ENCODE results near the gene LAG3. TPM values are rescaled to one million over a fixed set of nuclear protein-coding genes. Genes with fewer than 3 reads are reported as not detected.

LAG3 gene
- polyA plus RNA-seq, 1 of the 3 experiments (the other 2 are of a cell fraction): 0.72 TPM

DNA sequence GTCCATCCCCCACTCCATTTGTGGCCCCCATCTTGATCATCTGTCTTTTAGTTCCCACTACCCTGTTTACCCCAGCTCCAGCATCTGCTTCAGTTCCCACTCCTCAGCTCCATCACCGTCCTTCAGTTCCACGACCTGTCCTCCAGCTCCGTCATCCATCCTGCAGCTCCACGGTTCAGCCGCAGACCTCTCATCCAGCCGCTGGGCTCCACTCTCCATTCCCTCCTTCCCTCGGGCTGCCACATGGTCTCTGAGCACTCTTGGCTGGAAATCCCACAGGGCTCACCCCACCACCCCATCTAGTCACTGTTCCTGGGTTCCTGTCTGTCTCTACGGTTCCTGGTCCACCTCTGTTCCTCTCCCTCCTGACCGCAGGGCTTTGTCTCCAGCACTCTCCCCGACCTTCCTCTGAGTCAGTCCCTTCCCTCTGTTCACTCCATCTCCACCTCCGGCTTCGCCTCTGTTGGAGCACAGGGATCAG, 52.6 kb downstream of the LAG3 start:
- Histone ChIP-seq H3K9ac (no peak overlapping the region), H2AFZ (ENCODE audit: low read depth) (no peak overlapping the region), H3K27me3 (ENCODE audit: insufficient read depth) (no peaks in the 10 kb centered on the region), H3K27ac (ENCODE audit: low read depth in 2 of 2, low read length in 1 of 2) (no peak overlapping the region; a peak in 1 of 4 replicates), H4K20me1 (ENCODE audit: insufficient read depth) (no peaks in the 10 kb centered on the region), H3K79me2 (ENCODE audit: insufficient read depth) (peaks cover 19% of the 10 kb centered on the region), H3F3A (replicated peaks; ENCODE audit: insufficient read depth) (peaks cover 8% of the 10 kb centered on the region), H3K9me3 (no peaks in the 10 kb centered on the region), H3K4me3 (ENCODE audit: low read depth in 2 of 2, low read length in 1 of 2) (0 out of 4 replicates have a peak overlapping the region, but pooled peaks of 1 of the 2 experiments have one; percentile 50), H3K4me2 (peak overlapping the region; percentile 58; the same call in 1 of the 2 replicates), H3K36me3 (replicated peaks in 1 of 2; ENCODE audit: control insufficient read depth in 1 of 2, insufficient read depth in 2 of 2, low read length in 1 of 2) (no peaks in the 10 kb centered on the region), H3K9me2 (no peaks in the 10 kb centered on the region), H3K4me1 (ENCODE audit: control insufficient read depth in 1 of 2, insufficient read depth in 2 of 2, low read depth in 1 of 2, low read length in 1 of 2) (peaks cover 24 to 61% of the 10 kb centered on the region in 2 experiments; a peak in 3 of 4 replicates)
- CTCF ChIA-PET: interaction anchor here (0.9 to 14.1 kb wide), 30 partner anchors 8 to 211 kb away, joined by 3 to 246 read pairs (median 8); partner anchors contain the start of genes CD4, CDCA3, GNB3 and LAG3
- 89% methylated on average over 12 of the region's 12 CpGs for WGBS (ENCODE audit: low lambda C conversion rate)
- POLR2A ChIA-PET: interaction anchor here (1.5 to 7.0 kb wide), 2 partner anchors 27 to 71 kb away, joined by 4 to 46 read pairs; partner anchors contain the start of genes CDCA3, MLF2 and USP5
- DNase-seq: no peak
- TF ChIP-seq JUND (IDR thresholded peaks at IDR 0.05) (no peak), MAX (IDR thresholded peaks at IDR 0.05; ENCODE audit: low read depth) (no peak), IRF3 (IDR thresholded peaks at IDR 0.05; ENCODE audit: low read depth, low read length) (no peak), TAF1 (IDR thresholded peaks at IDR 0.05; ENCODE audit: borderline replicate concordance, low read depth, low read length) (no peak), TCF12 (IDR thresholded peaks at IDR 0.05) (no peak), NRF1 (IDR thresholded peaks at IDR 0.05; ENCODE audit: low read depth, low read length) (no peak), RCOR1 (IDR thresholded peaks at IDR 0.05; ENCODE audit: low read length) (no peak), NFIC (IDR thresholded peaks at IDR 0.05; ENCODE audit: borderline replicate concordance) (no peak), TEAD4 (IDR thresholded peaks at IDR 0.05; ENCODE audit: borderline replicate concordance, insufficient read depth) (no peak), SMC3 (IDR thresholded peaks at IDR 0.05; ENCODE audit: low read depth, low read length) (no peak), ELF1 (IDR thresholded peaks at IDR 0.05) (no peak), RFX5 (IDR thresholded peaks at IDR 0.05; ENCODE audit: low read length) (no peak)

DNA sequence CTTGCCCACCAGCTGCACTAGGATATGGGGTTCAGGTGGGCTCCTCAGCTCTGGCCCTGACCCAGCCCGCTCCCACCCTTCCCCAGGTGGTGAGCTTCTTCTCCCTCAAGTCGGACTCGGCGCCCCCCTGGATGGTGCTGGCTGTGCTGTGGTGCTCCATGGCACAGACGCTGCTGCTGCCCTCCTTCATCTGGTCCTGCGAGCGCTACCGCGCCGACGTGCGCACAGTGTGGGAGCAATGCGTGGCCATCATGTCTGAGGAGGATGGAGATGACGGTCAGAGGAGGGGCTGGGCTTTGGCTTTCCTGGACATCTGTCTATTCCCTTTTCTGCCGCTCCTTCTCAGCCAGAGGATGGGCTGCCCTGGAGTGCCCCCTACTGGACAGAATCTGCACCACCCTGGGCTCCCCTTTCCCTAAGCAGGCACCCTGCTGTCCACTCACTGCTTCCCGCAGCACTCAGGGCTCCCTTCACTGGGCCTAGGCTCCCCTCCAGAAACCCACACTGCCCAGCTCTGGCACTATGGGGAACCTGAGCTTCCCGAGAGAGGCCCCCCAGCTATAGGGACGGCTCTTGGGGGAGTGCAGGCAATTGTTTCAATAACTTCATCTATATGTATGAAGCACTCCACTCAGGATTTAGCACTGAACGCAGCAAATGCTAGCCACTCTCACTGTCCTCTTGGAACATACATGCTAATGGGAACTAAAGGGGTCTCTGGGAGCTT, 53.2 kb downstream of the LAG3 start:
- peaks cover 25% of the 10 kb centered on the region for H3K79me2 ChIP-seq (ENCODE audit: insufficient read depth)
- H3K4me1 ChIP-seq (ENCODE audit: control insufficient read depth in 1 of 2, insufficient read depth in 2 of 2, low read depth in 1 of 2, low read length in 1 of 2): peaks cover 23 to 60% of the 10 kb centered on the region in 2 experiments; a peak in 3 of 4 replicates
- no peaks in the 10 kb centered on the region for H3K27me3 ChIP-seq (ENCODE audit: insufficient read depth)
- no peaks in the 10 kb centered on the region for H4K20me1 ChIP-seq (ENCODE audit: insufficient read depth)
- POLR2A ChIA-PET: interaction anchor here (1.5 to 7.0 kb wide), 2 partner anchors 26 to 72 kb away, joined by 4 to 46 read pairs; partner anchors contain the start of genes CDCA3, MLF2 and USP5
- peak; percentile 92 for DNase-seq
- peak overlapping the region; percentile 58; the same call in 1 of the 2 replicates for H3K4me2 ChIP-seq
- CTCF ChIA-PET: interaction anchor here (0.9 to 14.1 kb wide), 33 partner anchors 9 to 222 kb away, joined by 3 to 246 read pairs (median 8); partner anchors contain the start of genes CD4, CDCA3, GNB3 and LAG3
- H3K9me3 ChIP-seq: no peaks in the 10 kb centered on the region
- H3K36me3 ChIP-seq (replicated peaks in 1 of 2; ENCODE audit: control insufficient read depth in 1 of 2, insufficient read depth in 2 of 2, low read length in 1 of 2): peaks cover under 1 to 4% of the 10 kb centered on the region in 2 experiments
- H2AFZ ChIP-seq (ENCODE audit: low read depth): no peak overlapping the region
- no peak overlapping the region for H3K9ac ChIP-seq
- H3K4me3 ChIP-seq (ENCODE audit: low read depth in 2 of 2, low read length in 1 of 2): peak overlapping the region in 1 of 2 experiments; percentile 50; a peak in 2 of 4 replicates
- peak overlapping the region in 1 of 2 experiments; percentile 35; a peak in 1 of 4 replicates for H3K27ac ChIP-seq (ENCODE audit: low read depth in 2 of 2, low read length in 1 of 2)
- WGBS (ENCODE audit: low lambda C conversion rate): 15% methylated on average over 9 of the region's 19 CpGs
- H3K9me2 ChIP-seq: no peaks in the 10 kb centered on the region
- peaks cover 8% of the 10 kb centered on the region for H3F3A ChIP-seq (replicated peaks; ENCODE audit: insufficient read depth)
- TF ChIP-seq MAX (IDR thresholded peaks at IDR 0.05; ENCODE audit: low read depth): peak; percentile 34; the same call in 1 of the 2 replicates
- TF ChIP-seq EZH2phosphoT487 (IDR thresholded peaks at IDR 0.05; ENCODE audit: borderline replicate concordance, low read depth): no peak
- TF ChIP-seq CHD2 (IDR thresholded peaks at IDR 0.05; ENCODE audit: low read length, partially characterized antibody): peak; percentile 7
- no peak for TF ChIP-seq NFIC (IDR thresholded peaks at IDR 0.05; ENCODE audit: borderline replicate concordance)
- no peak for TF ChIP-seq FOXJ3 (CRISPR knock-in tag; IDR thresholded peaks at IDR 0.05)
- TF ChIP-seq, protein P1, sequence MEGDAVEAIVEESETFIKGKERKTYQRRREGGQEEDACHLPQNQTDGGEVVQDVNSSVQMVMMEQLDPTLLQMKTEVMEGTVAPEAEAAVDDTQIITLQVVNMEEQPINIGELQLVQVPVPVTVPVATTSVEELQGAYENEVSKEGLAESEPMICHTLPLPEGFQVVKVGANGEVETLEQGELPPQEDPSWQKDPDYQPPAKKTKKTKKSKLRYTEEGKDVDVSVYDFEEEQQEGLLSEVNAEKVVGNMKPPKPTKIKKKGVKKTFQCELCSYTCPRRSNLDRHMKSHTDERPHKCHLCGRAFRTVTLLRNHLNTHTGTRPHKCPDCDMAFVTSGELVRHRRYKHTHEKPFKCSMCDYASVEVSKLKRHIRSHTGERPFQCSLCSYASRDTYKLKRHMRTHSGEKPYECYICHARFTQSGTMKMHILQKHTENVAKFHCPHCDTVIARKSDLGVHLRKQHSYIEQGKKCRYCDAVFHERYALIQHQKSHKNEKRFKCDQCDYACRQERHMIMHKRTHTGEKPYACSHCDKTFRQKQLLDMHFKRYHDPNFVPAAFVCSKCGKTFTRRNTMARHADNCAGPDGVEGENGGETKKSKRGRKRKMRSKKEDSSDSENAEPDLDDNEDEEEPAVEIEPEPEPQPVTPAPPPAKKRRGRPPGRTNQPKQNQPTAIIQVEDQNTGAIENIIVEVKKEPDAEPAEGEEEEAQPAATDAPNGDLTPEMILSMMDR (IDR thresholded peaks at IDR 0.05): peak; percentile 88
- peak; percentile 61; the same call in 1 of the 2 replicates for TF ChIP-seq RCOR1 (IDR thresholded peaks at IDR 0.05; ENCODE audit: low read length)
- TF ChIP-seq GABPA (IDR thresholded peaks at IDR 0.05; ENCODE audit: low read depth): no peak
- 0 out of 2 replicates have a peak, but pooled peaks have one; percentile 16 for TF ChIP-seq TAF1 (IDR thresholded peaks at IDR 0.05; ENCODE audit: borderline replicate concordance, low read depth, low read length)
- peak; percentile 64 for TF ChIP-seq MXI1 (IDR thresholded peaks at IDR 0.05; ENCODE audit: low read depth, low read length)
- TF ChIP-seq PBX3 (IDR thresholded peaks at IDR 0.05): peak; percentile 46; the same call in 1 of the 2 replicates
- no peak for TF ChIP-seq POLR2AphosphoS5 (IDR thresholded peaks at IDR 0.05; ENCODE audit: low read depth, low read length)
- peak; percentile 78 for TF ChIP-seq SMC3 (IDR thresholded peaks at IDR 0.05; ENCODE audit: low read depth, low read length)
